Thymus (tissue), 11 donors: ENCODE measurements around the gene PLEKHA6. TPM values are rescaled to one million over a fixed set of nuclear protein-coding genes. Genes with fewer than 3 reads are reported as not detected.
"Not testable (repeated sequence)": the region's sequence is repeated elsewhere in the genome, so short reads cannot be mapped to it uniquely, and the experiment has no call there.

Experiments used
- DNase-seq, 9 donors: peaks; one replicate each; pipeline ENCODE4 v3.0.0-alpha.2; 2013; ENCODE audit warnings: low spot score in 9 of 9, low read depth in 6 of 9, missing footprints in 1 of 9
- H3K27ac ChIP-seq, 2 donors: one replicate each; pipeline ENCODE4 v1.5.1; 2013; ENCODE audit warnings: control low read depth in 1 of 2, low read depth in 1 of 2, low read length in 1 of 2, mild to moderate bottlenecking in 1 of 2, moderate library complexity in 1 of 2
- H3K27me3 ChIP-seq, 2 donors: one replicate each; pipeline ENCODE4 v1.5.1; 2013; ENCODE audit warnings: low read length in 1 of 2; ENCODE audit not compliant: control insufficient read depth in 2 of 2, insufficient read depth in 1 of 2
- H3K36me3 ChIP-seq, 2 donors: one replicate each; pipeline ENCODE4 v1.5.1; 2013; ENCODE audit warnings: low read length in 1 of 2, mild to moderate bottlenecking in 1 of 2, moderate library complexity in 1 of 2; ENCODE audit not compliant: control insufficient read depth in 2 of 2, insufficient read depth in 2 of 2
- H3K4me1 ChIP-seq, 2 donors: one replicate each; pipeline ENCODE4 v1.5.1; 2013; ENCODE audit warnings: low read length in 2 of 2; ENCODE audit not compliant: control insufficient read depth in 2 of 2, insufficient read depth in 2 of 2
- H3K4me3 ChIP-seq, 2 donors: one replicate each; pipeline ENCODE4 v1.5.1; 2013; ENCODE audit warnings: low read length in 2 of 2, control low read depth in 1 of 2, mild to moderate bottlenecking in 1 of 2
- H3K9me3 ChIP-seq, 2 donors: one replicate each; pipeline ENCODE4 v1.5.1; 2013; ENCODE audit warnings: low read length in 1 of 2, mild to moderate bottlenecking in 1 of 2; ENCODE audit not compliant: control insufficient read depth in 2 of 2, insufficient read depth in 1 of 2
- WGBS: extraction: QIAGEN DNeasy Blood & Tissue Kit; methylation state at CpG from one replicate; pipeline ENCODE4 v1.1.7; 2013; 5-methylcytosine and 5-hydroxymethylcytosine counted together
- polyA plus RNA-seq: library from polyadenylated mRNA; stranded (reverse); fragments of 200-250 nt; gene quantifications from one replicate; pipeline ENCODE4 v1.2.3, GENCODE V29; 2013
- total RNA-seq: library from RNA; stranded (reverse); fragments of 120-200 nt; gene quantifications from one replicate; pipeline ENCODE4 v1.2.4, GENCODE V29; 2013
- donor health status: healthy.

PLEKHA6 gene
- total and polyA plus RNA-seq, 2 donors: 0.47 to 1.4 TPM

GRCh38 chr1:204336421-204337035 is 23.2 kb downstream of the PLEKHA6 start:
- H3K36me3 ChIP-seq: no peaks in the 10 kb centered on the region
- H3K4me3 ChIP-seq: no peak overlapping the region
- H3K27ac ChIP-seq: no peak overlapping the region
- 78% methylated on average over 3 of the region's 3 CpGs for WGBS
- no peaks in the 10 kb centered on the region for H3K27me3 ChIP-seq
- peaks cover 0 to 3% of the 10 kb centered on the region in 2 donors for H3K4me1 ChIP-seq
- DNase-seq: no peak
- H3K9me3 ChIP-seq: no peaks in the 10 kb centered on the region

DNA sequence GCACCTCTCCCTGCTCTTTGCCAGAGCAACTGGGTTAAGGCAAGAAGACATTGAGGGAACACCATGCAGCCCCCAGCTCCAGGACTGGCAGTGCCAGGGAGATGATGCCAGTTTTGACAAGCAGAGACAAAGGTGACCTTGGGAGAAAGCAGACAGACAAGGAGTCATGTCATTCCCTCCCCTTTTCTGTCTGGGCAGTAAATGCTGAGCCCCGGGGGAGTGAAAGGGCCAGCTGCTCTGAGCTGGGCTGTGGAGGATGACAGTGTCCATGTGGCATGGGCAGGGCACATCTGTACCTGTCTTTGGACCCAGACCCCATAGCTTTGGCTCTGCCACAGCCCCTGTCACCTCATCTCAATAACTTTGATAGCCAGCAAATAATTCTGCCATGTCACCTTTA is 24.2 kb downstream of the PLEKHA6 start:
- no peak overlapping the region for H3K4me3 ChIP-seq
- no peaks in the 10 kb centered on the region for H3K27me3 ChIP-seq
- 95% methylated on average over 1 of the region's 1 CpG for WGBS
- no peaks in the 10 kb centered on the region for H3K36me3 ChIP-seq
- no peaks in the 10 kb centered on the region for H3K9me3 ChIP-seq
- peaks cover 0 to 3% of the 10 kb centered on the region in 2 donors for H3K4me1 ChIP-seq
- DNase-seq: no peak
- H3K27ac ChIP-seq: no peak overlapping the region

DNA sequence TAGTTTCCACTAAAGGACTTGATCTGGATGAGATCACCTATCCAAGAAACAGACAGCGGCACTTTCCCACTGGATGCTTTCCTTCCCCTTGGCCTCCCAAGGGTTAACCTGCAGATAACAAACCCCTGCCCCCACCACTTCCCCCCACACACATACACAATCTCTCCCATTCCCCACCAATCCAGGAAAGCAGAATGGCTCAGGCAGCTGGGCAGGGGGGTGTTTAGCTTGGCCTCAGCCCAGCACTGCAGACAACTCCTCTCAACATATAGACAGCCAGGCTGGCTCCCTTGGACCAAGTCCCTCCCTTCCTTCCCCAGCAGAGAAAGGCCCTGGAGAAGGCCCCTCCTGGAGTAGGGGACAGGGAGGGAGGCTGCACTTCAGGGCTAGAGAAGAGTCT is 24.6 kb downstream of the PLEKHA6 start:
- WGBS: 93% methylated on average over 1 of the region's 1 CpG
- no peak for DNase-seq
- Histone ChIP-seq H3K27ac (no peak overlapping the region), H3K27me3 (no peaks in the 10 kb centered on the region), H3K4me1 (peaks cover 0 to 3% of the 10 kb centered on the region in 2 donors), H3K36me3 (no peaks in the 10 kb centered on the region), H3K9me3 (no peaks in the 10 kb centered on the region), H3K4me3 (no peak overlapping the region)

- DNase-seq: no peak
- WGBS: 96% methylated on average over 7 of the region's 7 CpGs
- Histone ChIP-seq H3K27ac (no peak overlapping the region), H3K4me1 (peaks cover 0 to 3% of the 10 kb centered on the region in 2 donors), H3K36me3 (no peaks in the 10 kb centered on the region), H3K9me3 (no peaks in the 10 kb centered on the region), H3K4me3 (no peak overlapping the region), H3K27me3 (no peaks in the 10 kb centered on the region)
Observed at GRCh38 chr1:204334455-204334854, 25.3 kb downstream of the PLEKHA6 start.

DNA sequence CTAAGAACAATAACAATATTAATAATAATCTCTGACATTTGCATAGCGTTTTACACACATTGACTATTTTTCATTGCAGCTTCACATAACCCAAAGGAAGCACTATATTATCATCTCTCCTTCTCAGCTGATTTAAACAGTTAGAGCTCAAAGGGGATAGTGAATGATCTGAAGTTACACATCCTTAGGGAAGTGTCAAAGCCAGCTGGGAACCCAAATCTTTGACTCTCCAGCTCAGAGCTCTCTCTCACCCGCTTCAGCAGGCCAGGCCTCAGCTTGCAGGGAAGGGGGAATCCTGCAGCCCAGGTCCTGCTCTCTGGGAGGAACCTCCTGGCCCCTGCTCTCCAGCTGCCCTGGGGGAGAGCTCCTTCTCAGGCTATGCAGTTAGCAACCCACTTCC is 26.3 kb downstream of the PLEKHA6 start:
- H3K4me1 ChIP-seq: peaks cover 0 to 3% of the 10 kb centered on the region in 2 donors
- WGBS: 94% methylated on average over 2 of the region's 2 CpGs
- DNase-seq: no peak
- no peak overlapping the region for H3K27ac ChIP-seq
- no peaks in the 10 kb centered on the region for H3K27me3 ChIP-seq
- no peak overlapping the region for H3K4me3 ChIP-seq
- no peaks in the 10 kb centered on the region for H3K9me3 ChIP-seq
- H3K36me3 ChIP-seq: no peaks in the 10 kb centered on the region

- no peaks in the 10 kb centered on the region for H3K9me3 ChIP-seq
- no peak overlapping the region for H3K4me3 ChIP-seq
- H3K36me3 ChIP-seq: no peaks in the 10 kb centered on the region
- WGBS: 96% methylated on average over 13 of the region's 13 CpGs
- no peak for DNase-seq
- peaks cover 0 to 11% of the 10 kb centered on the region in 2 donors for H3K4me1 ChIP-seq
- H3K27ac ChIP-seq: no peak overlapping the region
- no peaks in the 10 kb centered on the region for H3K27me3 ChIP-seq
Observed at GRCh38 chr1:204331847-204332487, 27.8 kb downstream of the PLEKHA6 start.

DNA sequence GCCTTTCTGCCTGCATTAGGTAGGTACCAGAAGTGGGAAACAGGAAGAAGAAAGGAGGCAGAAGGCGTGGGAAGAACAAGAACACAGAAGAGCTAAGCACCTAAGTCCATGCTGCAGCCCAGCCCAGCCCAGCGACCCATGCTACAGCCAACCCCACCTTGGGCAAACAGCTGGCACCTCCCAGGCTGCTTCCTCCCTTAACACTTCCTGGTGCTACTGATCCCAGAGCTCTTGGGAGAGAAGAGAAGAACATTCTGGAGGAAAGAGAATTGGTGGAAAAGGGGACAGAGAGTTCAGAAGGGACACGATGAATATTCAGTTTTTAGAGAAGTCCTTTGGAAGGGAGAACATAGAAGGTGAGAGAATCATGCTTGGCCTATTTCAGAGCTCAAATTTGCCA is 28.5 kb downstream of the PLEKHA6 start:
- 93% methylated on average over 3 of the region's 3 CpGs for WGBS
- H3K4me3 ChIP-seq: no peak overlapping the region
- H3K27me3 ChIP-seq: no peaks in the 10 kb centered on the region
- no peaks in the 10 kb centered on the region for H3K9me3 ChIP-seq
- H3K36me3 ChIP-seq: no peaks in the 10 kb centered on the region
- H3K27ac ChIP-seq: no peak overlapping the region
- DNase-seq: no peak
- H3K4me1 ChIP-seq: peaks cover 0 to 11% of the 10 kb centered on the region in 2 donors

- H3K4me1 ChIP-seq: peaks cover 0 to 11% of the 10 kb centered on the region in 2 donors
- not testable (repeated sequence) for H3K36me3 ChIP-seq, H3K9me3 ChIP-seq, H3K27me3 ChIP-seq, DNase-seq, H3K27ac ChIP-seq, H3K4me3 ChIP-seq
- WGBS: 97% methylated on average over 3 of the region's 3 CpGs
Observed at GRCh38 chr1:204327870-204328269, 31.9 kb downstream of the PLEKHA6 start.

- no peaks in the 10 kb centered on the region for H3K27me3 ChIP-seq
- no peak overlapping the region for H3K27ac ChIP-seq
- DNase-seq: peak in 2 of 9 donors; percentile 18 to 38
- H3K9me3 ChIP-seq: no peaks in the 10 kb centered on the region
- 43% methylated on average over 10 of the region's 10 CpGs for WGBS
- no peak overlapping the region for H3K4me3 ChIP-seq
- peaks cover 0 to 8% of the 10 kb centered on the region in 2 donors for H3K4me1 ChIP-seq
- no peaks in the 10 kb centered on the region for H3K36me3 ChIP-seq
Observed at GRCh38 chr1:204327359-204327758, 32.4 kb downstream of the PLEKHA6 start.
